GM23248 (cell line): ENCODE results near the gene LGALS7B. TPM values are rescaled to one million over a fixed set of nuclear protein-coding genes. Genes with fewer than 3 reads are reported as not detected.
"Not testable (repeated sequence)": the region's sequence is repeated elsewhere in the genome, so short reads cannot be mapped to it uniquely, and the experiment has no call there.

Experiments used
- DNase-seq: peaks from one replicate; pipeline ENCODE4 v3.0.0-alpha.2; 2015
- H2AFZ ChIP-seq: fragments of 200-600 bp; sonication (generic); 2 replicates; pipeline ENCODE4 v1.6.1; 2016; ENCODE audit warnings: antibody characterized with exemption
- H3F3A ChIP-seq: fragments of 200-600 bp; sonication (generic); 2 replicates; pipeline ENCODE4 v1.6.1; 2016; ENCODE audit warnings: mild to moderate bottlenecking, antibody characterized with exemption, mixed run types; ENCODE audit not compliant: insufficient read depth
- H3K27ac ChIP-seq: fragments of 200-600 bp; sonication (generic); 2 replicates; pipeline ENCODE4 v1.5.1; 2016; ENCODE audit warnings: mild to moderate bottlenecking
- H3K27me3 ChIP-seq: fragments of 200-600 bp; sonication (generic); replicated peaks from 2 replicates; pipeline ENCODE4 v1.6.1; 2016; ENCODE audit warnings: mild to moderate bottlenecking; ENCODE audit not compliant: insufficient read depth
- H3K36me3 ChIP-seq: fragments of 200-600 bp; sonication (generic); 2 replicates; pipeline ENCODE4 v1.6.1; 2016; ENCODE audit warnings: low read depth, mild to moderate bottlenecking
- H3K4me1 ChIP-seq: fragments of 200-600 bp; sonication (generic); 2 replicates; pipeline ENCODE4 v1.6.1; 2016; ENCODE audit warnings: mild to moderate bottlenecking; ENCODE audit not compliant: insufficient read depth
- H3K4me2 ChIP-seq: fragments of 200-600 bp; sonication (generic); one replicate; pipeline ENCODE4 v1.6.1; 2016; ENCODE audit warnings: mild to moderate bottlenecking; ENCODE audit not compliant: unreplicated experiment
- H3K4me3 ChIP-seq: fragments of 200-600 bp; sonication (generic); 2 replicates; pipeline ENCODE4 v1.5.1; 2016; ENCODE audit warnings: mild to moderate bottlenecking
- H3K79me2 ChIP-seq: fragments of 200-600 bp; sonication (generic); 2 replicates; pipeline ENCODE4 v1.6.1; 2016; ENCODE audit warnings: mild to moderate bottlenecking; ENCODE audit not compliant: insufficient read depth
- H3K9ac ChIP-seq: fragments of 200-600 bp; sonication (generic); 2 replicates; pipeline ENCODE4 v1.6.1; 2016; ENCODE audit warnings: mild to moderate bottlenecking
- H3K9me2 ChIP-seq: fragments of 200-600 bp; sonication (generic); 2 replicates; pipeline ENCODE4 v1.6.1; 2016; ENCODE audit warnings: mixed run types, mild to moderate bottlenecking, moderate library complexity; ENCODE audit not compliant: insufficient read depth
- H3K9me3 ChIP-seq: fragments of 200-600 bp; sonication (generic); one replicate; pipeline ENCODE4 v1.6.1; 2017; ENCODE audit warnings: low read depth
- H4K20me1 ChIP-seq: fragments of 200-600 bp; sonication (generic); 2 replicates; pipeline ENCODE4 v1.6.0; 2016; ENCODE audit not compliant: insufficient read depth
- EZH2 ChIP-seq: fragments of 200-600 bp; sonication (generic); IDR thresholded peaks from 2 replicates; pipeline ENCODE4 v1.6.1; 2018; ENCODE audit warnings: antibody characterized with exemption, mild to moderate bottlenecking; ENCODE audit not compliant: insufficient read depth, poor library complexity, severe bottlenecking
- EZH2phosphoT487 ChIP-seq: fragments of 200-600 bp; sonication (generic); IDR thresholded peaks from 2 replicates; pipeline ENCODE4 v1.6.1; 2018; ENCODE audit warnings: antibody characterized with exemption, moderate library complexity, mild to moderate bottlenecking, low read depth; ENCODE audit not compliant: insufficient read depth
- WGBS, 2 experiments: methylation state at CpG; one replicate each; pipeline ENCODE4 v1.1.6; 2015 to 2017; ENCODE audit warnings: low lambda C conversion rate in 2 of 2, low coverage in 1 of 2; ENCODE audit errors: missing lambda C conversion rate in 2 of 2; 5-methylcytosine and 5-hydroxymethylcytosine counted together
- in situ Hi-C: fragments of 300-500 bp; cut with MboI; formaldehyde crosslinking; loops from 2 replicates; pipeline ENCODE4 v1.15.0; 2020
- polyA plus RNA-seq: library from polyadenylated mRNA; unstranded; fragments of >200 nt; fragmentation: Nextera tagmentation; extraction: Ambion mirVana; gene quantifications from 2 replicates; pipeline ENCODE4 v1.2.1, GENCODE V29; 2016
- total RNA-seq: library from RNA; depleted of rRNA; stranded (reverse); fragments of >200 nt; shearing (Covaris generic); gene quantifications from 2 replicates; pipeline ENCODE4 v1.2.3, GENCODE V29; 2014

Gene LGALS7B
- total and polyA plus RNA-seq, 2 experiments from 2014 or later = not detected

- H3K79me2 ChIP-seq = no peaks in the 10 kb centered on the region
- H2AFZ ChIP-seq = no peak overlapping the region
- H3F3A ChIP-seq = no peaks in the 10 kb centered on the region
- H3K36me3 ChIP-seq = no peaks in the 10 kb centered on the region; the same call in 1 of the 2 replicates
- no peak overlapping the region for H3K4me2 ChIP-seq
- no peak for DNase-seq
- no peak overlapping the region for H3K4me3 ChIP-seq
- H3K9ac ChIP-seq = no peak overlapping the region
- in situ Hi-C loops = no loop called here
- no peaks in the 10 kb centered on the region for H3K4me1 ChIP-seq
- 90% methylated on average over 34 of the region's 34 CpGs for WGBS, 2 experiments
- H3K27me3 ChIP-seq = no peaks in the 10 kb centered on the region
- H3K27ac ChIP-seq = no peak overlapping the region
- H4K20me1 ChIP-seq = no peaks in the 10 kb centered on the region
- no peaks in the 10 kb centered on the region for H3K9me3 ChIP-seq
- TF ChIP-seq EZH2phosphoT487 = no peak
- TF ChIP-seq EZH2 = no peak
- H3K9me2 ChIP-seq = no peaks in the 10 kb centered on the region
Measured at GRCh38 chr19:38815059-38816001, 26.3 kb downstream of the LGALS7B start.

GRCh38 chr19:38816131-38816750 is 27.2 kb downstream of the LGALS7B start:
- H3K4me2 ChIP-seq = no peak overlapping the region
- no peaks in the 10 kb centered on the region for H3K79me2 ChIP-seq
- TF ChIP-seq EZH2phosphoT487 = no peak
- no peak for TF ChIP-seq EZH2
- in situ Hi-C loops = no loop called here
- no peaks in the 10 kb centered on the region for H3K27me3 ChIP-seq
- no peak for DNase-seq
- no peaks in the 10 kb centered on the region for H3K9me2 ChIP-seq
- no peak overlapping the region for H3K9ac ChIP-seq
- WGBS, 2 experiments = 88 to 91% methylated on average over 18 of the region's 18 CpGs
- H4K20me1 ChIP-seq = no peaks in the 10 kb centered on the region
- no peaks in the 10 kb centered on the region for H3F3A ChIP-seq
- H3K27ac ChIP-seq = no peak overlapping the region
- H3K4me3 ChIP-seq = no peak overlapping the region
- H3K9me3 ChIP-seq = no peaks in the 10 kb centered on the region
- H3K36me3 ChIP-seq = no peaks in the 10 kb centered on the region; the same call in 1 of the 2 replicates
- no peak overlapping the region for H2AFZ ChIP-seq
- H3K4me1 ChIP-seq = no peaks in the 10 kb centered on the region

- no peak overlapping the region for H2AFZ ChIP-seq
- H3K9ac ChIP-seq = no peak overlapping the region
- H3F3A ChIP-seq = no peaks in the 10 kb centered on the region
- no peaks in the 10 kb centered on the region for H3K79me2 ChIP-seq
- no peaks in the 10 kb centered on the region; the same call in 1 of the 2 replicates for H3K36me3 ChIP-seq
- no peak overlapping the region for H3K27ac ChIP-seq
- WGBS, 2 experiments = 98% methylated on average over 15 of the region's 15 CpGs
- H3K4me2 ChIP-seq = no peak overlapping the region
- no peaks in the 10 kb centered on the region for H3K4me1 ChIP-seq
- no peaks in the 10 kb centered on the region for H4K20me1 ChIP-seq
- TF ChIP-seq EZH2 = no peak
- TF ChIP-seq EZH2phosphoT487 = no peak
- H3K9me3 ChIP-seq = no peaks in the 10 kb centered on the region
- no peaks in the 10 kb centered on the region for H3K27me3 ChIP-seq
- H3K4me3 ChIP-seq = no peak overlapping the region
- in situ Hi-C loops = no loop called here
- no peak for DNase-seq
- H3K9me2 ChIP-seq = no peaks in the 10 kb centered on the region
Measured at GRCh38 chr19:38817081-38817480, 28.1 kb downstream of the LGALS7B start.

- no peak overlapping the region for H3K27ac ChIP-seq
- no peak for DNase-seq
- no peak overlapping the region for H3K9ac ChIP-seq
- no peaks in the 10 kb centered on the region for H3K79me2 ChIP-seq
- no peaks in the 10 kb centered on the region for H3K4me1 ChIP-seq
- H3K36me3 ChIP-seq = no peaks in the 10 kb centered on the region; the same call in 1 of the 2 replicates
- H3K27me3 ChIP-seq = no peaks in the 10 kb centered on the region
- in situ Hi-C loops = no loop called here
- no peaks in the 10 kb centered on the region for H3F3A ChIP-seq
- TF ChIP-seq EZH2phosphoT487 (no peak), EZH2 (no peak)
- WGBS, 2 experiments = 86 to 93% methylated on average over 13 of the region's 13 CpGs
- H3K9me3 ChIP-seq = no peaks in the 10 kb centered on the region
- no peak overlapping the region for H2AFZ ChIP-seq
- H3K4me3 ChIP-seq = no peak overlapping the region
- no peak overlapping the region for H3K4me2 ChIP-seq
- H4K20me1 ChIP-seq = no peaks in the 10 kb centered on the region
- H3K9me2 ChIP-seq = no peaks in the 10 kb centered on the region
Measured at GRCh38 chr19:38819231-38819920, 30.4 kb downstream of the LGALS7B start.

GRCh38 chr19:38821230-38821825 is 32.3 kb downstream of the LGALS7B start:
- H3K9me2 ChIP-seq = not testable (repeated sequence)
- WGBS, 2 experiments = 91 to 94% methylated on average over 10 to 29 of the region's 29 CpGs

GRCh38 chr19:38825936-38826335 is 36.9 kb downstream of the LGALS7B start:
- Histone ChIP-seq H3F3A (peaks cover 16% of the 10 kb centered on the region), H3K4me1 (peaks cover 21% of the 10 kb centered on the region)
- H3K9me3 ChIP-seq, H4K20me1 ChIP-seq, H3K27ac ChIP-seq, H3K27me3 ChIP-seq, H2AFZ ChIP-seq, H3K9me2 ChIP-seq, H3K36me3 ChIP-seq, DNase-seq, H3K4me3 ChIP-seq, H3K9ac ChIP-seq, in situ Hi-C loops, H3K79me2 ChIP-seq, H3K4me2 ChIP-seq: not testable (repeated sequence)
- 80 to 81% methylated on average over 7 of the region's 7 CpGs for WGBS, 2 experiments

More at GRCh38 chr19:38821230-38821825, 32.3 kb downstream of the LGALS7B start:
- H3K4me1 ChIP-seq, H3K4me2 ChIP-seq, H3K27ac ChIP-seq, H2AFZ ChIP-seq, H3K79me2 ChIP-seq, DNase-seq, in situ Hi-C loops, H3F3A ChIP-seq, H3K9ac ChIP-seq, H3K4me3 ChIP-seq, H3K36me3 ChIP-seq, H3K27me3 ChIP-seq, H3K9me3 ChIP-seq, H4K20me1 ChIP-seq: not testable (repeated sequence)
